Sigmoid colon (tissue), 7 donors: Measurements from ENCODE around the gene AMFR. TPM values are rescaled to one million over a fixed set of nuclear protein-coding genes. Genes with fewer than 3 reads are reported as not detected.

Experiments
- DNase-seq: peaks from one replicate; pipeline ENCODE4 v3.0.0-alpha.2; 2019
- H3K27ac ChIP-seq, 4 donors: fragments of 200-600 bp; sonication (generic); one replicate each; pipeline ENCODE4 v1.5.1; 2016 to 2019; ENCODE audit warnings: mild to moderate bottlenecking in 1 of 4
- H3K27me3 ChIP-seq, 3 donors: fragments of 200-600 bp; sonication (generic); one replicate each; pipeline ENCODE4 v1.5.1; 2019; ENCODE audit warnings: mild to moderate bottlenecking in 1 of 3
- H3K36me3 ChIP-seq, 4 donors: fragments of 200-600 bp; sonication (generic); one replicate each; pipeline ENCODE4 v1.5.1; 2016 to 2019
- H3K4me1 ChIP-seq, 4 donors: fragments of 200-600 bp; sonication (generic); one replicate each; pipeline ENCODE4 v1.5.1; 2017 to 2019
- H3K4me3 ChIP-seq, 4 donors: fragments of 200-600 bp; sonication (generic); one replicate each; pipeline ENCODE4 v1.5.1; 2017 to 2019; ENCODE audit warnings: mild to moderate bottlenecking in 2 of 4, moderate library complexity in 1 of 4
- H3K9me3 ChIP-seq, 4 donors: fragments of 200-600 bp in 3 of 4; sonication (generic) in 3 of 4; one replicate each; pipeline versions ENCODE4 v1.5.1 to v1.6.1; 2013 to 2019
- CTCF ChIP-seq, 4 experiments: fragments of 450-650 bp in 3 of 4; fragments of 200-600 bp in 1 of 4; IDR thresholded peaks; one replicate each; pipeline ENCODE4 v1.5.1; 2016 to 2019; ENCODE audit warnings: antibody characterized with exemption in 4 of 4, mild to moderate bottlenecking in 3 of 4, moderate library complexity in 2 of 4
- EP300 ChIP-seq, 4 donors: sonication (generic); formaldehyde crosslinking; IDR thresholded peaks; one replicate each; pipeline ENCODE4 v1.6.1; 2017; ENCODE audit warnings: antibody characterized with exemption in 4 of 4
- POLR2A ChIP-seq, 2 donors: fragments of 450-650 bp; IDR thresholded peaks; one replicate each; pipeline ENCODE4 v1.6.1; 2016; ENCODE audit warnings: antibody characterized with exemption in 2 of 2, mild to moderate bottlenecking in 2 of 2, moderate library complexity in 2 of 2
- POLR2AphosphoS5 ChIP-seq, 4 donors: sonication (generic); formaldehyde crosslinking; IDR thresholded peaks; one replicate each; pipeline ENCODE4 v1.6.1; 2017; ENCODE audit warnings: antibody characterized with exemption in 4 of 4
- WGBS, 2 donors: extraction: QIAGEN DNeasy Blood & Tissue Kit; methylation state at CpG; one replicate each; pipeline ENCODE4 v1.1.7; 2013; 5-methylcytosine and 5-hydroxymethylcytosine counted together
- intact Hi-C: fragments of 100-400 bp; cut with DNase I; formaldehyde crosslinking; loops from one replicate; pipeline ENCODE4 v1.15.1; 2023
- polyA plus RNA-seq, 3 donors: library from polyadenylated mRNA; stranded (reverse); fragments of 200-250 nt; gene quantifications; one replicate each; pipeline ENCODE4 v1.2.3, GENCODE V29; 2013
- total RNA-seq, 4 donors: library from RNA; depleted of rRNA; stranded (reverse); fragments of >200 nt; gene quantifications; one replicate each; pipeline ENCODE4 v1.1.0, GENCODE V29; 2016
- donor health status: healthy with polysubstance abuse.
- donor health status: Bipolar disorder and iron deficiency.
- donor health status: healthy.

AMFR gene
- total and polyA plus RNA-seq, 7 donors: 22.4 to 201 (median 111) TPM

- 95% methylated on average over 26 of the region's 26 CpGs for WGBS, 2 donors
- Histone ChIP-seq H3K9me3 (no peaks in the 10 kb centered on the region), H3K4me3 (no peak overlapping the region), H3K4me1 (no peaks in the 10 kb centered on the region), H3K27me3 (no peaks in the 10 kb centered on the region), H3K36me3 (peaks cover 27 to 82% (median 45%) of the 10 kb centered on the region in 4 donors), H3K27ac (no peak overlapping the region)
- TF ChIP-seq POLR2A (IDR thresholded peaks at IDR 0.05) (no peak), CTCF (IDR thresholded peaks at IDR 0.05) (no peak), EP300 (IDR thresholded peaks at IDR 0.05) (no peak), POLR2AphosphoS5 (IDR thresholded peaks at IDR 0.05) (no peak)
- DNase-seq: no peak
- intact Hi-C loops: no loop called here
Observed at GRCh38 chr16:56363781-56364565, 61.4 kb downstream of the AMFR start.

GRCh38 chr16:56363181-56363716 is 62.1 kb downstream of the AMFR start:
- no peak overlapping the region for H3K4me3 ChIP-seq
- no peaks in the 10 kb centered on the region for H3K4me1 ChIP-seq
- H3K36me3 ChIP-seq: peaks cover 27 to 75% (median 40%) of the 10 kb centered on the region in 4 donors
- DNase-seq: no peak
- 95% methylated on average over 6 of the region's 6 CpGs for WGBS, 2 donors
- no peak for TF ChIP-seq POLR2AphosphoS5 (IDR thresholded peaks at IDR 0.05)
- TF ChIP-seq POLR2A (IDR thresholded peaks at IDR 0.05): no peak
- TF ChIP-seq CTCF (IDR thresholded peaks at IDR 0.05): no peak
- no peak for TF ChIP-seq EP300 (IDR thresholded peaks at IDR 0.05)
- no peaks in the 10 kb centered on the region for H3K27me3 ChIP-seq
- intact Hi-C loops: no loop called here
- no peak overlapping the region for H3K27ac ChIP-seq
- H3K9me3 ChIP-seq: no peaks in the 10 kb centered on the region

GRCh38 chr16:56362706-56363105 is 62.6 kb downstream of the AMFR start:
- peaks cover 23 to 69% (median 36%) of the 10 kb centered on the region in 4 donors for H3K36me3 ChIP-seq
- 95 to 96% methylated on average over 17 of the region's 17 CpGs for WGBS, 2 donors
- DNase-seq: no peak

GRCh38 chr16:56362057-56362655 is 63.2 kb downstream of the AMFR start:
- intact Hi-C loops: no loop called here
- TF ChIP-seq EP300 (IDR thresholded peaks at IDR 0.05): no peak
- TF ChIP-seq POLR2AphosphoS5 (IDR thresholded peaks at IDR 0.05): no peak
- TF ChIP-seq CTCF (IDR thresholded peaks at IDR 0.05): no peak
- TF ChIP-seq POLR2A (IDR thresholded peaks at IDR 0.05): no peak
- no peak overlapping the region for H3K4me3 ChIP-seq
- DNase-seq: peak; percentile 55
- no peaks in the 10 kb centered on the region for H3K27me3 ChIP-seq
- peaks cover 22 to 64% (median 35%) of the 10 kb centered on the region in 4 donors for H3K36me3 ChIP-seq
- no peaks in the 10 kb centered on the region for H3K9me3 ChIP-seq
- peaks cover 0 to 6% (median 5%) of the 10 kb centered on the region in 4 donors for H3K4me1 ChIP-seq
- H3K27ac ChIP-seq: no peak overlapping the region
- 70 to 78% methylated on average over 15 of the region's 15 CpGs for WGBS, 2 donors

More at GRCh38 chr16:56362706-56363105, 62.6 kb downstream of the AMFR start:
- Histone ChIP-seq H3K27me3 (no peaks in the 10 kb centered on the region), H3K4me1 (peaks cover 0 to under 1% (median under 1%) of the 10 kb centered on the region in 4 donors), H3K4me3 (no peak overlapping the region), H3K9me3 (no peaks in the 10 kb centered on the region), H3K27ac (no peak overlapping the region)
- TF ChIP-seq POLR2A (IDR thresholded peaks at IDR 0.05) (no peak), POLR2AphosphoS5 (IDR thresholded peaks at IDR 0.05) (no peak), EP300 (IDR thresholded peaks at IDR 0.05) (no peak), CTCF (IDR thresholded peaks at IDR 0.05) (no peak)
- intact Hi-C loops: no loop called here
